Adrenal gland (tissue), 5 donors: ENCODE data around the gene TFG.

Source experiments
- POLR2A ChIP-seq, 2 donors: fragments of 450-650 bp; IDR thresholded peaks; one replicate each; pipeline ENCODE4 v1.6.1; 2017; ENCODE audit warnings: antibody characterized with exemption in 2 of 2, mild to moderate bottlenecking in 2 of 2, moderate library complexity in 1 of 2
- TF ChIP-seq, protein P1 (sequence below), 6 experiments: fragments of 450-650 bp in 4 of 6; fragments of 200-600 bp in 2 of 6; sonication (generic) in 1 of 6; IDR thresholded peaks; 1 replicate in 5 of 6; 2 replicates in 1 of 6; pipeline versions ENCODE4 v1.5.1 to v1.8.0; 2016 to 2021; ENCODE audit warnings: antibody characterized with exemption in 6 of 6, mild to moderate bottlenecking in 2 of 6, moderate library complexity in 1 of 6
- donor health status: DM: no; HTN: no; CAD: no.

DNA sequence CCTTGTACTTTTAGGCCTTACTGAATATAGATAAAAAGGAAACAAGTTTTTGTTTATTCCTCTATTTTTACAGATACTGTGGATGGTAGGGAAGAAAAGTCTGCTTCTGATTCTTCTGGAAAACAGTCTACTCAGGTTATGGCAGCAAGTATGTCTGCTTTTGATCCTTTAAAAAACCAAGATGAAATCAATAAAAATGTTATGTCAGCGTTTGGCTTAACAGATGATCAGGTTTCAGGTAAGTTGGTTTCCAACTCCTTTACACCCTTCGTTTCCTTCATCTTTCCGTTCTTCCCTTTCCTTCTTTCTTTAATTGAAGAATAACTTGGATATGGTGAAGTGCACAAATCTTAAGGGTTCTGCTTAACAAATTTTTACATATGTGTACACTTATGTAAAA, 23.1 kb downstream of the TFG start:
- no peak for TF ChIP-seq POLR2A (IDR thresholded peaks at IDR 0.05)
- TF ChIP-seq, protein P1, sequence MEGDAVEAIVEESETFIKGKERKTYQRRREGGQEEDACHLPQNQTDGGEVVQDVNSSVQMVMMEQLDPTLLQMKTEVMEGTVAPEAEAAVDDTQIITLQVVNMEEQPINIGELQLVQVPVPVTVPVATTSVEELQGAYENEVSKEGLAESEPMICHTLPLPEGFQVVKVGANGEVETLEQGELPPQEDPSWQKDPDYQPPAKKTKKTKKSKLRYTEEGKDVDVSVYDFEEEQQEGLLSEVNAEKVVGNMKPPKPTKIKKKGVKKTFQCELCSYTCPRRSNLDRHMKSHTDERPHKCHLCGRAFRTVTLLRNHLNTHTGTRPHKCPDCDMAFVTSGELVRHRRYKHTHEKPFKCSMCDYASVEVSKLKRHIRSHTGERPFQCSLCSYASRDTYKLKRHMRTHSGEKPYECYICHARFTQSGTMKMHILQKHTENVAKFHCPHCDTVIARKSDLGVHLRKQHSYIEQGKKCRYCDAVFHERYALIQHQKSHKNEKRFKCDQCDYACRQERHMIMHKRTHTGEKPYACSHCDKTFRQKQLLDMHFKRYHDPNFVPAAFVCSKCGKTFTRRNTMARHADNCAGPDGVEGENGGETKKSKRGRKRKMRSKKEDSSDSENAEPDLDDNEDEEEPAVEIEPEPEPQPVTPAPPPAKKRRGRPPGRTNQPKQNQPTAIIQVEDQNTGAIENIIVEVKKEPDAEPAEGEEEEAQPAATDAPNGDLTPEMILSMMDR (IDR thresholded peaks at IDR 0.05): no peak
